Kidney (tissue), 14 donors: ENCODE results near the gene RIN2. TPM values are rescaled to one million over a fixed set of nuclear protein-coding genes. Genes with fewer than 3 reads are reported as not detected.

Experiments
- DNase-seq, 5 donors: peaks; one replicate each; pipeline ENCODE4 v3.0.0-alpha.2; 2013 to 2020
- FAIRE-seq: peaks from 2 replicates; lab custom pipeline; 2012; peaks lifted over from hg19 to GRCh38; lab: Jason Lieb, UNC
- H3K27ac ChIP-seq, 2 donors: one replicate each; pipeline ENCODE4 v1.7.0; 2013; ENCODE audit warnings: low read depth in 2 of 2, low read length in 2 of 2, inconsistent platforms in 1 of 2
- H3K27me3 ChIP-seq: one replicate; pipeline ENCODE4 v1.7.1; 2013; ENCODE audit warnings: low read length, inconsistent platforms; ENCODE audit not compliant: control insufficient read depth, insufficient read depth
- H3K36me3 ChIP-seq, 3 donors: one replicate each; pipeline versions ENCODE4 v1.7.0 to v1.7.1; 2013; ENCODE audit warnings: low read length in 3 of 3, control low read depth in 1 of 3, inconsistent platforms in 1 of 3; ENCODE audit not compliant: insufficient read depth in 3 of 3, control insufficient read depth in 2 of 3
- H3K4me1 ChIP-seq, 3 donors: one replicate each; pipeline versions ENCODE4 v1.7.0 to v1.7.1; 2013; ENCODE audit warnings: low read length in 3 of 3, inconsistent platforms in 1 of 3, low read depth in 1 of 3; ENCODE audit not compliant: control insufficient read depth in 2 of 3, insufficient read depth in 2 of 3
- H3K4me3 ChIP-seq, 3 donors: one replicate each; pipeline versions ENCODE4 v1.7.0 to v1.8.1; 2013; ENCODE audit warnings: low read length in 3 of 3, control low read depth in 1 of 3, inconsistent platforms in 1 of 3
- H3K9ac ChIP-seq, 3 donors: one replicate each; pipeline versions ENCODE4 v1.7.0 to v1.7.1; 2013; ENCODE audit warnings: low read length in 3 of 3, control low read depth in 1 of 3, inconsistent platforms in 1 of 3
- H3K9me3 ChIP-seq, 3 donors: one replicate each; pipeline versions ENCODE4 v1.7.0 to v1.7.1; 2013; ENCODE audit warnings: low read length in 3 of 3, control low read depth in 1 of 3, inconsistent platforms in 1 of 3; ENCODE audit not compliant: control insufficient read depth in 2 of 3, insufficient read depth in 1 of 3
- CTCF ChIP-seq: IDR thresholded peaks from 3 replicates; pipeline ENCODE4 v1.5.1; 2012; ENCODE audit warnings: mild to moderate bottlenecking, moderate library complexity, borderline replicate concordance; ENCODE audit not compliant: insufficient read depth; ENCODE audit errors: extremely low read depth
- intact Hi-C: fragments of 100-400 bp; cut with DNase I; formaldehyde crosslinking; loops from one replicate; pipeline ENCODE4 v1.11.1; 2022
- polyA plus RNA-seq: library from polyadenylated mRNA; stranded (reverse); fragments of 350-450 nt; fragmentation: Illumina TruSeq; extraction: RNeasy Lipid Tissue Mini Kit (QIAGEN cat#74804); gene quantifications from one replicate; pipeline ENCODE4 v1.2.3, GENCODE V29; 2014; ENCODE audit warnings: low read depth, low replicate concordance; ENCODE audit not compliant: insufficient read depth
- total RNA-seq: library from RNA; stranded (reverse); fragmentation: NEBNext Ultra II Directional; extraction: Animal tissue kit (Norgen Biotek cat#: 25700); gene quantifications from one replicate; pipeline ENCODE4 v1.2.1, GENCODE V29; 2021
- donor health status: control.
- donor health status: control.
- donor health status: control.
- donor health status: control.
- donor health status: control.
- donor health status: DM: yes; HTN: yes; CAD: no.
- donor health status: Normal renal cell carcinoma (clear cell type).

RIN2 gene
- total and polyA plus RNA-seq, 2 donors from 2014 or later: 20.2 to 109 TPM

GRCh38 chr20:19785983-19786285, 27.9 kb downstream of the RIN2 start:
- no peak for DNase-seq
- H3K27me3 ChIP-seq: no peaks in the 10 kb centered on the region
- no peak overlapping the region for H3K9ac ChIP-seq
- FAIRE-seq: no peak
- no peak overlapping the region for H3K27ac ChIP-seq
- peaks cover 0 to 4% (median 0%) of the 10 kb centered on the region in 3 donors for H3K9me3 ChIP-seq
- intact Hi-C loops: loop anchor here (10.0 kb wide), 2 partner anchors 91 to 209 kb away; no protein-coding TSS in a partner anchor
- TF ChIP-seq CTCF: no peak
- H3K36me3 ChIP-seq: no peaks in the 10 kb centered on the region
- H3K4me3 ChIP-seq: no peak overlapping the region
- peaks cover 4 to 24% (median 12%) of the 10 kb centered on the region in 3 donors for H3K4me1 ChIP-seq

- peaks cover 0 to 4% (median 0%) of the 10 kb centered on the region in 3 donors for H3K9me3 ChIP-seq
- intact Hi-C loops: loop anchor here (10.0 kb wide), 2 partner anchors 92 to 208 kb away; no protein-coding TSS in a partner anchor
- H3K36me3 ChIP-seq: no peaks in the 10 kb centered on the region
- DNase-seq: peak in 3 of 5 donors; percentile 37 to 59 (median 51)
- no peak for TF ChIP-seq CTCF
- H3K4me3 ChIP-seq: peak overlapping the region in 1 of 3 donors; percentile 3
- peaks cover 4 to 24% (median 12%) of the 10 kb centered on the region in 3 donors for H3K4me1 ChIP-seq
- no peak overlapping the region for H3K9ac ChIP-seq
- H3K27ac ChIP-seq: no peak overlapping the region
- no peak for FAIRE-seq
- H3K27me3 ChIP-seq: no peaks in the 10 kb centered on the region
Measured at GRCh38 chr20:19786311-19786710, 28.3 kb downstream of the RIN2 start.

- H3K27me3 ChIP-seq: no peaks in the 10 kb centered on the region
- no peak for TF ChIP-seq CTCF
- DNase-seq (no peak), FAIRE-seq (no peak)
- H3K27ac ChIP-seq: no peak overlapping the region
- H3K4me1 ChIP-seq: peaks cover 4 to 24% (median 12%) of the 10 kb centered on the region in 3 donors
- intact Hi-C loops: loop anchor here (10.0 kb wide), 2 partner anchors 93 to 207 kb away; no protein-coding TSS in a partner anchor
- H3K9me3 ChIP-seq: peaks cover 0 to 4% (median 0%) of the 10 kb centered on the region in 3 donors
- peaks cover 0 to under 1% (median 0%) of the 10 kb centered on the region in 3 donors for H3K36me3 ChIP-seq
- no peak overlapping the region for H3K4me3 ChIP-seq
- H3K9ac ChIP-seq: no peak overlapping the region
Measured at GRCh38 chr20:19787366-19787765, 29.3 kb downstream of the RIN2 start.

- Histone ChIP-seq H3K4me3 (no peak overlapping the region), H3K27ac (no peak overlapping the region), H3K27me3 (no peaks in the 10 kb centered on the region), H3K4me1 (peaks cover 3 to 19% (median 12%) of the 10 kb centered on the region in 3 donors), H3K9ac (no peak overlapping the region), H3K9me3 (peaks cover 0 to 4% (median 0%) of the 10 kb centered on the region in 3 donors), H3K36me3 (peaks cover 0 to 2% (median 0%) of the 10 kb centered on the region in 3 donors)
- FAIRE-seq (no peak), DNase-seq (no peak)
- intact Hi-C loops: loop anchor here (10.0 kb wide), 2 partner anchors 94 to 206 kb away; no protein-coding TSS in a partner anchor
- TF ChIP-seq CTCF: no peak
Measured at GRCh38 chr20:19789009-19789408, 31.0 kb downstream of the RIN2 start.
